HG02885 (cell line): ENCODE results near the gene IQCE.

Source experiments
- ATAC-seq: cut with Tn5 transposase; IDR thresholded peaks from one replicate; pipeline ENCODE4 v1.9.1; 2021; ENCODE audit warnings: mild to moderate bottlenecking; ENCODE audit not compliant: unreplicated experiment, poor library complexity

The IQCE gene, protein sequence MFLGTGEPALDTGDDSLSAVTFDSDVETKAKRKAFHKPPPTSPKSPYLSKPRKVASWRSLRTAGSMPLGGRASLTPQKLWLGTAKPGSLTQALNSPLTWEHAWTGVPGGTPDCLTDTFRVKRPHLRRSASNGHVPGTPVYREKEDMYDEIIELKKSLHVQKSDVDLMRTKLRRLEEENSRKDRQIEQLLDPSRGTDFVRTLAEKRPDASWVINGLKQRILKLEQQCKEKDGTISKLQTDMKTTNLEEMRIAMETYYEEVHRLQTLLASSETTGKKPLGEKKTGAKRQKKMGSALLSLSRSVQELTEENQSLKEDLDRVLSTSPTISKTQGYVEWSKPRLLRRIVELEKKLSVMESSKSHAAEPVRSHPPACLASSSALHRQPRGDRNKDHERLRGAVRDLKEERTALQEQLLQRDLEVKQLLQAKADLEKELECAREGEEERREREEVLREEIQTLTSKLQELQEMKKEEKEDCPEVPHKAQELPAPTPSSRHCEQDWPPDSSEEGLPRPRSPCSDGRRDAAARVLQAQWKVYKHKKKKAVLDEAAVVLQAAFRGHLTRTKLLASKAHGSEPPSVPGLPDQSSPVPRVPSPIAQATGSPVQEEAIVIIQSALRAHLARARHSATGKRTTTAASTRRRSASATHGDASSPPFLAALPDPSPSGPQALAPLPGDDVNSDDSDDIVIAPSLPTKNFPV

GRCh38 chr7:2558629-2559282 is at the start of gene IQCE:
TSS of gene IQCE (plus strand) at chr7:2558979. CDS start at chr7:2559182, 203 bp downstream.
- peak; percentile 63 for ATAC-seq

DNA sequence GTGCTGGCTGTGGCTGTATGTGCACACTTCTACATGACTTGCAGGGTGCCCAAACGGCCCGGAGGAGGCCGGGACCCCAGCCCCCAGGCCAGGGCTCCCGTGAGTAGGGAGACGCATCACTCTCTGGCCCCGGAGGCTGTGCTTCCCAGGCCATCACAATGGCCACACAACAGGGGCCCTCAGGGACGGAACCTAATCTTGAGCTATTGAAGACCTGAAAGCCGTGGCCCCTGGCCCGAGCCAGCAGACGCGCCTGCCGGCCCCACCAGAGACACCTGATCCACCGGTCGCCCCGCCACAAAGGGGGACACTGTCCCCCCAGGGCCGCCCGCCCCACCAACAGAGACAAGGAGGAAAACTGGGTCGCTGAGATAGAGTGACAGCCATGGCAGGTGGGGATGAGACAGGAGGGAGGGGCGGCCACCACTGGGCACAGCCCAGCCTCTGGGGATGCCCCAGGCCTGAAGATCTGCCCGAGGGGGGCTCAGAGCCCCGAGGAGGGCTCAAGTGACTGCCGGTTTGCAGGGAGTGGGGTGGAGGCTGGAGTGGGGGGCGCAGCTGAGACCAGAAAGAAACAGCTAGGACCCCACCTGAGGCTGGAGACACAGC is 49.4 kb upstream of the IQCE start:
- no peak for ATAC-seq

- no peak for ATAC-seq
Measured at GRCh38 chr7:2510130-2510776, 48.5 kb upstream of the IQCE start.

DNA sequence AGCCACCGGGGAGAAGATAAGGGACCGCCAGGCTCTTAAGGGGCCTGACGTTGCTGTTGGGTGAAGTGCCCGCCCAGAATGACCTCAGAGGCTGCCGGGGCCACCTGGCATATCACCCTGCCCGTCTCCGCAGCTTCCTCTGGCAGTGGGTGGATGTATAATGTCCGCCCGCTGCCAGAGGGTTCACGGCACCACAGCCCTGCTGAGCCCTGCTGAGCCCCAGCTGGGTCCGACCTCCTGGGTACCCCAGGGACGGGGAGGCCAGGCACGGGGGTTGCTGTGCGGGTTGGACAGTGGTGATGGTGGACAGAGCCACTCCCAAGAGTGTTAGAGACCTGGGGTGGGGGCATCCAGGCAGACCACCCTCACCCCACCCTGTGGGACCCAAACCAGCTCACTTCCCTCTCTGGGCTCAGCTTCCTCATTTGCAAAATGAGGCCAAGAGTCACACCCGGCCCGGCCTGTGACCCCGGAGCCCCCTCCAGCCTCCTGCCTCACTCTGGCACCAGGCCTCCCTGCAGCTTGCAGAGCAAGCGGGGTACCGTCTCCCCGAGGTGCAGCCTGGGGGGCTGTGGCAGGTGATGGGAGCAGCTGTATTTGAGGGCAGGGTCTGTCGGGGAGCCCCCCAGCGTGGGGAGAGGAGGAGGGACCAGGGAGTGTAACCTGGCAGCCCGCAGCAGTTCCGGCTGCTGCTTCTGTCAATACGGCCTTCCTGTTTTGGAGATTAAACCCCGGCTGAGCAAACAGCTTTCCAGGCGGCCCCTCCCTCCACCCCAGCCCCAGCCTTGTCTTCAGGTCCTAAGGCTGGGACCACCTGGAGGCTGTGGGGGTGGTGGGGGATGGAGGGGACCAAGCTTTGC is 47.6 kb upstream of the IQCE start:
- ATAC-seq, result no peak

- ATAC-seq, result no peak
Measured at GRCh38 chr7:2511769-2512168, 47.0 kb upstream of the IQCE start.

GRCh38 chr7:2512179-2512661 is 46.6 kb upstream of the IQCE start:
- no peak for ATAC-seq

GRCh38 chr7:2512713-2513112 is 46.1 kb upstream of the IQCE start:
- ATAC-seq, result no peak

- ATAC-seq, result no peak
Measured at GRCh38 chr7:2513702-2514101, 45.1 kb upstream of the IQCE start.

DNA sequence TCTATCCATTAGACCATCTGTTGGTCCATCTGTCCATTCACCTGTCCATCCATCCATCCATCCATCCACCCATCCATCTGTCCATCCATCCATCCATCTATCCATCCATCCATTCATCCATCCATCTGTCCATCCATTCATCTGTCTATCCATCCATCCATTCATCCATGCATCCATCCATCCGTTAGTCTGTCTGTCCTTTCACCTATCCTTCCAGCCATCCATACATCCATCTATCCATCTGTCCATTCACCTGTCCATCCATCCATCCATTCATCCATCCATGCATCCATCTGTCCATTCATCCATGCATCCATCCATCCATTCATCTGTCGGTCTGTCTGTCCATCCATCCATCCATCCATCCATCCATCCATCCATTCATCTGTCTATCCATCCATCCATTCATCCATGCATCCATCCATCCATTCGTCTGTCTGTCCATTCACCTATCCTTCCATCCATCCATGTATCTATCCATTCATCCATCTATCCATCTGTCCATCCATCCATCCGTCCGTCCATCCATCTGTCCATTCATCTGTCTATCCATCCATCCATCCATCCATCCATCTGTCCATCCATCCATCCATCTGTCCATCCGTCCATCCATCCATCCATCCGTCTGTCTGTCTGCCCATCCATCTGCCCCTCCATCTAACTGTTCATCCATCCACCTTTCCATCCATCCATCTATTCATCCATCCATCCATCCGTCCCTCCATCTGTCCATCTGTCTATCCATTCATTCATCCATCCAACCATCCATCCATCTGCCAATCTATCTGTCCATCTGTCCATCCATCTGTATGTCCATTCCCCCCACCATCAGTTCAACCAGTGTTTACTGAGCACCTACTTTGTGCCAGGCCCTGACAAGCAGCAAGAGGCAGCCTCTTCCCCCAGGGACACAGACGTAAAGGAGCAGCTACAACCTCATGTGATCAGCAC is 44.0 kb upstream of the IQCE start:
- ATAC-seq, result no peak

- no peak for ATAC-seq
Measured at GRCh38 chr7:2515424-2516193, 43.2 kb upstream of the IQCE start.

- no peak for ATAC-seq
Measured at GRCh38 chr7:2516194-2516555, 42.6 kb upstream of the IQCE start.

- no peak for ATAC-seq
Measured at GRCh38 chr7:2517026-2517425, 41.8 kb upstream of the IQCE start.

DNA sequence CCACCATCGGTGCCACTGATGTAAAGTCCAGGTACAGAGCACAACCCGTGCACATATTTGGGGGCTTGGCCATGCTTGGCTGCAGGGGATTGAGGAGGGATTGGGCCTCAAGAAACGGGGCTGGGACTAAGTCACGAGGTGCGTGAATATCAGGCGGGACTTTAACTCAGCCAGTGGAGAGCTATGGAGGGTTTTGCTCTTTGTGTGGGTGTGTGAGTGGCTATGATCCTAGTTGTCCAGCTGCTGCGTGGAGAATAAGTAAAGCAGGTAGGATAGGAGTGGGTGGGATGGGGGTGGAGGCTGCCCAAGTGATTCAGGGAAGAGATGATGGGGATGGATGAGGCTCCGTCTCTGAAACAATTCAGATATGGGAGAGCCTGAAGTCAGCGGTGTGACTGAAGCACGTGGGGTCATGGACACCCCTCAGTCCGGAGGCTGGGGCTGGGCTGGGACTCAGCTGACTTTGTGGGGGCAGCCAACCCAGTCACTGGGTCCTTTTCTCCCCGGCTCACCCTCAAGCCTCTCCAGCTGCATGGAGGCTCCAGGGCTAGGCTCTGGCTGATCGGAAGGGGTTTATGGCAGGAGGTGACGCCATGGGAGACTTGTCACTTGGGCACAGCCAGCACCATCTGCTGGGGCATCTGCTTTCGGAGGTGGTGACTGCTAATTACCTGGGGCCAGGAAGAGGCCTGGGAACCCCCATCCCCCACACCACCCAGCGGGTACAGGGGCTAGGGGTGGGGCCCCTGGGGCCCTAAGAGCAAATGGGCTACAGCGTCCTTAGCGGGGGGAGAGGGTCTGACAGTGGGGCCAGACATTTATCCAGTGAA is 40.9 kb upstream of the IQCE start:
- no peak for ATAC-seq

DNA sequence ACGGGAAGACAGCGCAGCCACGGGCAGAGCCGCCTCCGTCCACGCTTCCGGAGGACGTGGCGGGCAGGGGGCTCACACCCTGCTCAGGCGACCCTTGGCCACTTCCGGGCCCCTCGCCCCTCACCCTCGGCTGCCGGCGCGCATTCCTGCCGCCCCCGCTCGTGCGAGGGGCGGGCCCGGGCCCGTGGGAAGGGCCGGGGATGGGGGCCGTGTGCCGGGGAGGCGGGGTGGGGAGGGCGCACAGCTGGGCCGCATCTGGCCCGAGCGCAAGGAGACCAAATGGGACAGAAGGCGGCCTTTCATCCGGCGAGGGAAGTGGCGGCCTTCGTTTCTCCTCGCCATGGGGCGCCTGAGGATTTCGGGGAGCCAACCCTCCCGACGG is 40.1 kb upstream of the IQCE start:
- ATAC-seq, result no peak

DNA sequence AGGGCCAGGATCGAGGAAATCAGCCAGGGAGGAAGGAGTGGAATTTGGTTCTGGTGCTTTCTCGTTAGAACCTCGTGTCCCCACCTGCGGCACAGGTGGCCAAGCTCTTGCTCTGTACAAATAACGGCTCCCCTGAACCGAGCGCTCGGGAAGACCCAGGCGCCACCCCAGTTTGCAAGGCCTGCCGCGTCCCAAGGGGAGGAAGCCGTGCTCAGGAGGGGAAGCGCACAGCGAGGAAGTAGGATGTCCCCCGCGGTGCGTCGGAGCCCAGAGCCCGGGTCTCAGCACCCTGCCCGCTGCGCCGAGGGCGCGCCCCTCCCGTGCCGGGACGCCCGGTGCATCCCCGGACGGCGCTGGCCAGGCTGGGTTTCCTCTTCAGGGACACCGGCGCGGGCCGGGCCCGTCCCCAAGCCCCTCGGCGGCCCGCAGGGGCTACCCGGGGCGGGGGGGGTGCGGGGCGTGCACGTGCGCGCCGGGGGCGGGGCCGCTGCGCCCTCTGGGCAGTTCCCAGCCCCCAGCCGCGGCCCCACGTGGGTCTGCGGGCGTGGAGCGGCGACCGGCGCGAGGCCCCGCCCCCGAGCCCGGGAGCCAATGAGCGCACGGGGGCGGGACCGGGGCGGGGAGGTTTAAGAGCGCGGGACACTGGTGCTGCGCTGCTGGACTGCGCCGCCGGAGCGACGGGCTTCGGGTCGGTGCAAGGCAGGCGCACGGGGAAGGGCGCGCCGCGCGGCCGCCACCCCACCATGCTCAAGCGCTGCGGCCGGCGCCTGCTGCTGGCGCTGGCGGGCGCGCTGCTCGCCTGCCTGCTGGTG is 39.5 kb upstream of the IQCE start, which contains the start of gene LFNG:
Gene LFNG (plus strand): TSS at position 656 of the 812 bp plus-strand sequence. CDS start 88 bp downstream, at position 744.
- peak; percentile 91 for ATAC-seq
